Prostate gland (tissue), 2 donors: ENCODE data around the gene QRICH1.

Source experiments
- CTCF ChIP-seq, 4 experiments: fragments of 200-600 bp in 2 of 4; fragments of 450-650 bp in 2 of 4; sonication (generic) in 2 of 4; IDR thresholded peaks; 1 replicate in 3 of 4; 2 replicates in 1 of 4; pipeline ENCODE4 v1.5.1; 2016 to 2019; ENCODE audit warnings: antibody characterized with exemption in 4 of 4, mild to moderate bottlenecking in 2 of 4, moderate library complexity in 2 of 4
- POLR2A ChIP-seq: fragments of 450-650 bp; IDR thresholded peaks from one replicate; pipeline ENCODE4 v1.6.1; 2016; ENCODE audit warnings: antibody characterized with exemption, mild to moderate bottlenecking

- TF ChIP-seq CTCF (IDR thresholded peaks at IDR 0.05) (no peak), POLR2A (no peak)
Observed at GRCh38 chr3:49005303-49005680, 88.6 kb downstream of the QRICH1 start.
